NCI-H1694 treated with DMSO at 0.1 percent for 48 hours (cell line): ENCODE data around the gene EFEMP2.
A peak's percentile ranks its signal among the peaks of the same experiment; 100 is the strongest.

ENCODE experiments used
- DNase-seq: peaks from one replicate; lab custom pipeline; 2025; lab: John Stamatoyannopoulos, UW

EFEMP2 gene

DNA sequence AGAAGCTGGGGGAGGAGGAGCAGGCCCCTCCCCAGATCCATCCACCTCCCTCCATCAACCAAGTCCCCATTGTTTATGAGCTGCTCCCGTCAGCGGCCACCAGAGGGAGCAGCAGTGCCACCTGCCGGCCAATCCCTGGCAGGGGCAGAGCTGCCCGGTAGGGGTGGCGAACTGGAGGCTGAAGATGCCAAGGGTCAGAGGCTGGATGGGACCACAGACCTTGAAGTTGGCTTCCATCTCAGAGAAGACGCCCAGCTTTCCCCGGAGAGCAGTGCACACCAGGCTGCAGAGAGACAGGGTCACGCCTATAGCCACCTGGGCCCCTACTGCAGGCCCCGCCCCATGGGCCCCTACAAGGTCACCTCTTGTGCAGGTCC, 12.1 kb upstream of the EFEMP2 start:
- DNase-seq = peak; percentile 6

DNA sequence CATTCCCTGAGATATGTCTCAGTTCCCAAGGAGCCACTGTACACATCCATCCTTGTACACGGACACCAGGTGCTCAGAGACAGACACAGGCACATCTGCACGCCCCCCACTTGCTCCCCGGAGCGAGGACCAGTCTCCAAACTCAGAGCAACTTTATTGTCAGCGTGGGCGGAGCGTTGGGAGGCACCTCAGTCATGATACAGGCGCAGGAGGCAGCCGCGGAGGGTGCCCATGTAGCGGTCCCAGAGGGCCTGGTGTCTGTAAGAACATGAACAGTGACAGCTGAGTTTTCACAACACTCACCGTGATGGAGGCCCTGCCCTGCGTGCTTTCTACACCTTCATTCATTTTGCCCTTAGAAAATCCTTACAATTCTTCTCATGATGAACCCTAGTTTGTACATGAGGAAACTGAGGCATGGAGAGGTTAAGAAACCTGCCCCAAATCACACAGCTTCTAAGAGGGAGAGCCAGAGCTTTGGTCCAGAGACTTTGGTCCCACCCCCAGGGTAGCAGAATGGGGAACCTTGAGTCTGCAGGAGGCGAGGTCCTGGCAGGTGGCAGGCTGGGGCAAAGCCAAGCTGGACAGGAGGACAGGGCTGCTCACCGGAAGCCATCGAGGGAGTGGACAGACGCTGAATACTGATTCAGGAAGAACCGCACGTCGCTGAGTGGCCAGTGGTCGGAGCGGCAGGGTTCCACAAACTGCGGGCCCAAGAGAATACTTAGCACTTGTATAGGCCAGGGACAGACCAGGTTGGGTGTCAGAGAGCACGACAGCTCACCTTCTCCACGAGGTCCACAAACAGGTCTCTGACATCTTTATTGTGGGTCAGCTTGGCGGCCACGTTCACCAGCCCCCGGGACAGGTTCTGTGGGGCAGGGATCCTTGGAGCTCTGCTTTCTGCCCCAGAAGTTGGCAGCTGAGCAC, 11.5 kb upstream of the EFEMP2 start:
- DNase-seq = no peak

DNA sequence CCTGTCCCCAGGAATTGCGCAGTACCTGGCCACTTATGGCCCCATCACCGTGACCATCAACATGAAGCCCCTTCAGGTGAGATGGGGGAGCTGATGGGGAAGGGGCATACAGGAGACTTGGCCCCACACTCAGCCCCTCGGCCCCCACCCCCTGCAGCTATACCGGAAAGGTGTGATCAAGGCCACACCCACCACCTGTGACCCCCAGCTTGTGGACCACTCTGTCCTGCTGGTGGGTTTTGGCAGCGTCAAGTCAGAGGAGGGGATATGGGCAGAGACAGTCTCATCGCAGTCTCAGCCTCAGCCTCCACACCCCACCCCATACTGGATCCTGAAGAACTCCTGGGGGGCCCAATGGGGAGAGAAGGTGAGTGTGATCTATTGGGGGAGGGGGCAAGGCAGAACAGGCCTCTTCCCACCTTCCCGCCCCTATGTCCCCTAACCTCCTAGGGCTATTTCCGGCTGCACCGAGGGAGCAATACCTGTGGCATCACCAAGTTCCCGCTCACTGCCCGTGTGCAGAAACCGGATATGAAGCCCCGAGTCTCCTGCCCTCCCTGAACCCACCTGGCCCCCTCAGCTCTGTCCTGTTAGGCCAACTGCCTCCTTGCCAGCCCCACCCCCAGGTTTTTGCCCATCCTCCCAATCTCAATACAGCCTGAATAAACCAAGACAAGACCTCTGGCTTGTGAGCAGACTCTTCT, 10.6 kb upstream of the EFEMP2 start:
- no peak for DNase-seq

DNA sequence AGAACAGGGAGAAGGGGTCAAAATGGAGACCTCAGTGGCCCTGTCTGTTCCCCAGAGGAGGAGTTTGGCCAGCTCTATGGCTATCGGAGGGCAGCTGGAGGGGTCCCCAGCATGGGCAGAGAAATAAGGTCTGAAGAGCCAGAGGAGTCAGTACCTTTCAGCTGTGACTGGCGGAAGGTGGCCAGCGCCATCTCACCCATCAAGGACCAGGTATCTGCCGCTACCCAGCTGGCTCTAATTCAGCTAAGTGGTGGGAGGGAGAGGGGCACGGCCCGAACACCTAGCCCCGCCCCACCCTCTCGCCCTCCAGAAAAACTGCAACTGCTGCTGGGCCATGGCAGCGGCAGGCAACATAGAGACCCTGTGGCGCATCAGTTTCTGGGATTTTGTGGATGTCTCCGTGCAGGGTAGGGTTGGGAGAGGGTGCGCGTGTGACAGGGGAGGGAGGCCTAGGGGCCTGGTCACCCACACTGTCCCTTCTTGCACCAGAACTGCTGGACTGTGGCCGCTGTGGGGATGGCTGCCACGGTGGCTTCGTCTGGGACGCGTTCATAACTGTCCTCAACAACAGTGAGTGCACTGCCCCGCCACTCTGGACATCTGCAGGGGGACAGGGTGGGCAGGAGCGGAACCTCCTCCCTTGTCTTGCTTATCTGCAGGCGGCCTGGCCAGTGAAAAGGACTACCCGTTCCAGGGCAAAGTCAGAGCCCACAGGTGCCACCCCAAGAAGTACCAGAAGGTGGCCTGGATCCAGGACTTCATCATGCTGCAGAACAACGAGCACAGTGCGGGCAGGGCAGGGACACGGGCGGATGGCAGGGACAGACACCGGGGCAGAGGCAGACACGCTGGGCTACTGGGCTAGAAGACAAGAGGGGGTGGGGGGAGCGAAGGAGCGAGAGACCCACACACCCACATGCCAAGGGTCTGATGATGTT, 9.8 kb upstream of the EFEMP2 start:
- DNase-seq = no peak

DNA sequence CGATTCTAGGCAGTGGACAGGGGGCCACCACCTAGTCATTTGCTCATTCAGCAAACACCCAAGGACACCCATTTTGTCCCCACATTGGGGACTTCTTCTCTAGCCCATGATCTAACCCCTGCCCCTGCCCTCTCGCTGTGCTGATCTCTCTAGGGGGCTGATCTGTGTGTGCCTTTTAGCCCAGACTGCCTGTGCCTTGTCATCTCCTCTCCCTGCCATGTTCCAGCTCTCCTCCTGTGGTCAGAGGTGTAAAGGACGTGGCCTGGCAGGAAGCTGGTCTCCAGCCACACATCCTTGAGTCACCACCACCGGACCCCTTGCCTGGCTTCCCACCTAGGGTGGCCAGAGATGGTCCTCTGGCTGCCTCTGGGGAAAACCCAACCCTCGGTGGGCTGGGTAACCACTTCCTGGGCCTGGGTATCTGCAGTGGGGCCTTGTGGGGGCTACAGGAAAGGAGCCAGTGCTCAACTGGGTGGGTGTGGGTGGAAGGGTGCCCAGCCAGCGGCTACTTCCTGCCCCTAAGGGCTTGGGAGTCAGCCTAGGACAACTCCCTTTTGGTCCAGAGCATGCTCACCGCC, 8.3 kb upstream of the EFEMP2 start:
- no peak for DNase-seq

DNA sequence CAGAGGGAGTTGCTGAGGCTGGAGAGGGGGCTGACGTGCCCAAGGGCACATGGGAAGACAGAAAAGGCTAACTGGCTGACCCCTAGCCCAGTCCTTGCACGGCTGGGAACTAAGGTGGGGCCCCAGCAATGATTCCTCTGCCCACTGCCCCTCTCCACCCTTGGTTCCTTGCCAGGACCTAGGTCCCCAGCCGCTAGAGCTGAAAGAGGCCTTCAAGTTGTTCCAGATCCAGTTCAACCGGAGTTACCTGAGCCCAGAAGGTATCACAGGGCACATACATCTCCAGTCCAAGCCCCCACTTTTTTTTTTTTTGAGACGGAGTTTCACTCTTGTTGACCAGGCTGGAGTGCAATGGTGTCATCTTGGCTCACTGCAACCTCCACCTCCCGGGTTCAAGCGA, 7.4 kb upstream of the EFEMP2 start:
- DNase-seq = no peak

DNA sequence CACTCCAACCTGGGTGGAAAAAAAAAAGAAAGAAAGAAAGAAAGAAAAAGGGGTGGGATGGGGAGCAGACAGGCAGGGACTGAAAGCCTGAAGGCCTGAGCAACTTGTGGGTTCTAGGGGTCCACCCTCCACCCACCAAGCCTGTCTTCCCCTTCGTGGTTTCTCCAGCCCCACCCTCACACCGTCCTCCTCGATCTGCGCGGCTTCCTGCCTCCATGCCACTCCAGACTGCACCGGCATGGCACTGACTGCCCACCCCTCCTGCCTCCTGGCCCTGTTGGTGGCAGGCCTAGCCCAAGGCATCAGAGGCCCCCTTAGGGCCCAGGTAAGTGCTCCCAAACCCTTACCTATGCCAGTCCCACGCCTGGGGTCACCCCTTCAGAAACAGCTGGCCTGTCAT, 7.0 kb upstream of the EFEMP2 start, which contains the start of gene CTSW:
Gene CTSW (plus strand): TSS at position 221 of the 400 bp plus-strand sequence. CDS start 18 bp downstream, at position 239.
- DNase-seq = no peak

DNA sequence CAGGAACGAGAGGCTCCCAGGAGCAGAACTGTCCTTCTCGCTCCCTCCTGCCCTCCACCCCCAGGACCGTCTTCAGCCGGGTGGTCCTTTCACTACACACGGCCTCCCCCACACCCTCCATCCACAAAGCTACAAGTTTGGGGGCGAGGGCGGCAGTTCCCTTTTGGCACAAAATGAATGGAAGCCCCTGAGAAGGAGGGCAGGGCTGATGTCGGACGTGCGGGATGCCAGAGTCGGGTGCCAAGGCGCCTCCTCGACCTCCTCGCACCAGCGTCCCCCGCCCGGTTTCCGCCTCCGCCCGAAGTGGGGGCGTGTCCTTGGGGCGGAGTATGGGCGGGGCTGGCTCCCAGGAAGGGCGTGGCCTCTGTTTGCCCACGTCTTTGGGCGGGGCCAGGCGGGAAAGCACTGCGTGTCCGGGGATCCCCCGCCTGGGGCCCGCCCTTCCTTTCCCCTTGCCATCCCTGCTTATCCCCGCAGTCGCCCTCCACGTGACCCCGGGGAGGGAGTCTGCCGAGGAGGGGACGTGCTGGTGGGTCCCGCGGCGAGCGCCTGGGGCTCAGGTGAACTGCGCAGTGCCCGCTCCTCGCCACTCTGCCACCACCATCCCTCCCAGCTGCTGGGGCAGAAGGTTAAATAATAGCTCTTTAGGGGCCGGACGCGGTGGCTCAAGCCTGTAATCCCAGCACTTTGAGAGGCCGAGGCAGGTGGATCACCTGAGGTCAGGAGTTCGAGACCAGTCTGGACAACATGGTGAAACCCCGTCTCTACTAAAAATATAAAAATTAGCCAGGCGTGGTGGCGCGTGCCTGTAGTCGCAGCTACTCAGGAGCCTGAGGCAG, 937 bp upstream of the EFEMP2 start:
- DNase-seq = peak; percentile 69

DNA sequence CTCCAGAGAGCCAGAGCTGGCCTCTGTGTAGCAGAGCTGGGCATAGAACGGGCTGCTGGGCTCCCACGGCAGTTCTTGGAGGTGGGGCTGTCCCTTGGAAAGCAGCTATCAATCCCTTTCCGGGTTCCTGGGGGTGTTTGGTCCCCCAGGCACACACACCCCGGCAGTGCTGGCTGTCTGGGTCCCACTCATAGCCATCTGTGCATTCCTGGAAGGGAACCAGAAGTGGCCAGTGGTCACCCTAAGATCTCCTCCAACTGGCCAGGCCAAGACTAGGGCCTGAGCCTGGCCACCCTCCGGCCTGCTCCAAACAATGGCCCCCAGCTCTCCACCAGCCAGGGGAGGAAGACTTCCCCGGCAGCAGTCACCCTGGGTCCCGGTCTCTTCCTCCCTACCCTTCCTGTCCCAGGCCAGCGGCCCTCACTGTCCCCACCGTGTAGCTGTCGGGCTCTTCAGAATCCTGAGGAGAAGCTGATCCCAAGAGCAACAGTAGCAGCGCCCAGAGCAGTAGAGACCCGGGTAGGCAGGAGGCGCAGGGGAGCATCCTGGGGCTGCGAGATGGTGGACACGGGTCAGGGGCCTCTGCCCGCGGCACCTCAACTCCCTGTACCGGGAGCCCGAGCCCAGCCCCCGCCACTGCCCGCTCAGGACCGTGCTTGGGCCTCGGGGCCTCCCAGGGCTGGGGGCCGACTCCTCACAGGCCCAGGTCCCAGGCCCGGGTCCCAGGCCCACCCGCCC, 620 bp downstream of the EFEMP2 start:
- DNase-seq = no peak

DNA sequence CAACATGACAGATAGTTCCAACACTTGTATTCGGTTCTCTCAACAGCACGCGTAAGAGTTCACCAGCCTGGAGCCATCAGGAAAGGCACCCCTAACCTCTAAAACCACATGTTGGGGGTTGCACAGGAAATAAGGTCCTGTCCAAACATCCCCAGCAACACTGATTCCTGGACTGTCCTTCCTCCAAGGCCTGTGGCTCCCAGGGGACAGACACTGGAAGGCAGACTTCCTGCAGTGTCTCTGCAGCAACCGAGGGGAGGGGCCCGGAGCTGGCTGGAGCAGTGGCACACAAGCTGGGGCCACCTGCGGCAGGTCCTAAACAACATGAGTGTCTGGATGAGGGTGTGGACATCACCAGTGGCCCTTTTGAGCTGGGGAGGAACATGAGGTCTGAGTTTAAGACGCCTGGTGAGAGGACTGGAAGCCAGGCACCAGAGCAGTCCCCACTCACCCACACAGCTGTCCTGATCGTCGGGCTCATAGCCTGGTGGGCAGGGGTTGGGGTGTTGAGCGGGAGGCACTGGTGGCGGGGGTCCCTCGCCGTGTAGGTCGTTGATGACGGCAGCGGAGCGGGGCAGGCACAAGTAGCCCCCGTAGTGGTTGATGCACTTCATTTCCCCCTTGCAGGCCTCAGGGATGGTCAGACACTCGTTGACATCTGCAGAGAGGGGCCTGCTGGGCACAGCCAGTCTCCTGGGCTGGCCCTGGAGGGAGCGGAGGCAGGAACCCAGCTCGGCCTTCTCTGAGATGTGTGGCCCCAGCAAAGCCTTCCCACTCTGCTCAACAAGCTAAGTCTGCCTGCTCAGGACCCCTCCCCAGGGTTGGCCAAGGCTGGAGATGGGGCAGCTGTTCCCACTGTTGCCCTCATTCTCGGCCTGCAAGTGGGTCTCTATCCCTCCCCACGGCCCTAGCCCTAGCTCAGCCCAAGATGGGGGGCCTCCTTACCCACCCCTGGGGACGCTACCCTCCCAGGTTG, 1.6 kb downstream of the EFEMP2 start:
- DNase-seq = no peak

DNA sequence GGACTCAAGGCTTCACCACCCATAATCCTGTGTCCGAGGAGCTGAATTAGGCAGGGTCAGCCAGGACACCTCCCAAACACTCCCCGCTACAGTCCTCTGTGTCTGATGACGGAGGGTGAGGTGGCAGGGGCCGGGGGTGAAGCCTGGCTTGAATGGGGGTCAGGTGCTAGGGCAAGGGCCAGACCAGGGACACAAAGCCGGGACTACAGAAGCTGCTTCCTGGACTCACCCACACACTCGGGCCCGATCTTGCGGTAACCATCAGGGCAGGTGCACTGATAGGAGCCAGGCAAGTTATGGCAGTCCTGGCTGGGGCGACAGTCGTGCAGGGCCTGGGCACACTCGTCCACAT, 2.3 kb downstream of the EFEMP2 start:
- no peak for DNase-seq

DNA sequence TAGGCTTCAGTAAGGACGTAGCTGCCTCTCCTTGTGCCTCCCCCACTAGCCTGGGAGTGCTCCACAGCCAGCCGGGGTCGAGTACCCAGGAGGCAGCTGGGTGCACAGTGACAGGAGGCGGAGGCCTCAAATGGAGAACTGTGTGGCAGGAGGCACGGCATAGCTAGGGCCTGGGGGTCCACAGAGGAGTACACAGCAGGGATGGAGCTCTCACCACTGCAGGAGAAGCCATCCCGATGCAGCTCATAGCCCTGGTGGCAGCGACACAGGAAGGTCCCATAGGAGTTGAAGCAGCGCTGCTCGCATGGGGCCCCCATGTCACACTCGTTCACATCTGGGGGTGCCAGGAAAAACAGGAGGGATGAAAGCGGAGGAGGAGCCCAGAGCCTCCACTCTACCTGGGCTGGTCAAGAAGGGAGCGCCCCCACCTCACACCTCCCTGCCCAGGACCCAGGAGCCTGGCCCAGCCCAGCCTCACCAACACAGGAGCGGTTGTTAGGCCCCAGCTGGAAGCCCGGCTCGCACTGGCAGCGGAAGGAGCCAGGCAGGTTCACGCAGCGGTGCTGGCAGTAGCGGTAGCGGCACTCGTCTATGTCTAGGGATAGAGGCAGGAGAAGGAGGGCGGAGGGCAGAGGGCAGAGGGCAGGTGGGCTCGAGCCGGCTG, 2.8 kb downstream of the EFEMP2 start:
- DNase-seq = no peak

DNA sequence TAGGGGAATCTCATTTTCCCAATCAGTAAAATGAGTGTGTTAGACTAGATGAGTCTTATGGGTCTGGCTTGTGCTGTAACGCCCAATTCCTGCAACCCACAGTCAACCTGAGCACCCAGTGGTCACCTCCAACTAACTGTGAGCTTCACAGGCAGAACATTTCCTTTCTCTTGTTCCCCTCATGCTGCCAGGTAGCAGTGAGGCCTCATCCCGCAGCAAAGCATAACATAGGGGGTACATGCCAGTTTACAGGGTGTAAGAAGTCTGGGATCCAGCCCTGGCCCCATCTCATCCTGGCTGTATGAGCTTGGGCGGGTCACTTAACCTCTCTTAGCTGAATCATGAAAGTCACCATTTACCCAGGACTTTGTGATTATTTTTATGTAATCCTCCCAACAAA, 3.7 kb downstream of the EFEMP2 start:
- DNase-seq = no peak

DNA sequence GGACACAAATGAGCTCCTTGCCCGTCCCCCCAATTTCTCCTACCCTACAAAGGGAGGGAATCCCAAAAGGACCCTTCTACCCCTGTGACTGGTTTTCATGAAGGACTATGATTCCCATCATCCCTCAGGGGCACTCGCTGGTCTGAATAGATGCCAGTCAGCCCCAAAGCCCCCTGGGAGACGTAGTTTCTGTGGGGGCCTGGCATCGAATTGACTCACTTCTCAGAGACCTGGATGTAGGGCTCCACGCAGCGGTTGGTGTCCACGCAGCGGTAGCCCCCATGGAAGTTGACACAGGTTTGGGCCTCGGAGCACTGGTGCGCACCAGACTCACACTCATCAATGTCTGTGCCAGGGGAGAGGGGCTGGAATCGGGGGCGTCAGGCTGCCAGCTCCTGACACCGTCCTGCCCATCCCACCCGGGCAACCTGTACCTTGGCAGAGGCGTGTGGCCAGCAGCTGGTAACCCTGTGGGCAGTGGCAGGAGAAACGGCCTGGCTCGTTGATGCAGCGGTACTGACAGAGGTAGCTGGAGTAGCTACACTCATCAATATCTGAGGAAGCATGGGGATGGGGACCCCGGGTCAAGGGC, 4.4 kb downstream of the EFEMP2 start:
- no peak for DNase-seq

DNA sequence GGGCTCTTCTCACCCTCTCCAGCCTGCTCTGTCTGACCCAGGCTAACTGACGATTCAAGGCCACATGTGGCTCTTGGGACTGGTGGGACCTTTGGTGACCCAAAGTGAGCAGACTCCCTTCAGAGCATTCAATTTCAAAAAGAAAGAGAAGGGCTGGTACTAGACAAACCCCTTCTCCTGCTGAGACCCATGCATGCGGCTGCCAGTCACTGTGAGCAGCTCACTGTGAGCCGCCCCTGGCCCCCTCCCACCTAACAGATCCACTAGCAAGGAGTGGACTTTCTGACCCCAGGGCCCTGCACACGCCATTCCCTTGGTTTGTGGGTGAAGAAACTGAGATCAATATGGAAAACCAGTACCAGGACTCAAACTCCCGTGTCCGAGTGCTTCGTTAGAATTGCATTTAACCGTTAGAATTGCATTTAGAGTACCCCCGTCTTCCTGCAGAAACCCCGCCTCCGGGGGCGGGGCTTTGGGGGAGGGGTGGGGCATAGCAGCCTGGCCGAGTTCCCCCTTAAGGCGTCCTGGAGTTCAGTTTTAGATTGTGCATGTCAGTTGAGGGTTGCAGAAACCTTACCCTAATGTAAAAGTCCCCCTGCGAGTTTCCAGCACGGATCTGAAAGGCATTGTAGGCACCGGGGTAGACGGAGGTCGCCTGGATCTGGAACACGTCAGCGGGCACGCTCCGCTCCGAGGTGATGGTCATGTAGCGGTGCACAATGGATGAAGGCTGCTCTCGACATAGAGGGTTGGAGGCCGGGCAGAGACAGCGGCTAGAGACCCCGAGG, 5.1 kb downstream of the EFEMP2 start:
- no peak for DNase-seq

DNA sequence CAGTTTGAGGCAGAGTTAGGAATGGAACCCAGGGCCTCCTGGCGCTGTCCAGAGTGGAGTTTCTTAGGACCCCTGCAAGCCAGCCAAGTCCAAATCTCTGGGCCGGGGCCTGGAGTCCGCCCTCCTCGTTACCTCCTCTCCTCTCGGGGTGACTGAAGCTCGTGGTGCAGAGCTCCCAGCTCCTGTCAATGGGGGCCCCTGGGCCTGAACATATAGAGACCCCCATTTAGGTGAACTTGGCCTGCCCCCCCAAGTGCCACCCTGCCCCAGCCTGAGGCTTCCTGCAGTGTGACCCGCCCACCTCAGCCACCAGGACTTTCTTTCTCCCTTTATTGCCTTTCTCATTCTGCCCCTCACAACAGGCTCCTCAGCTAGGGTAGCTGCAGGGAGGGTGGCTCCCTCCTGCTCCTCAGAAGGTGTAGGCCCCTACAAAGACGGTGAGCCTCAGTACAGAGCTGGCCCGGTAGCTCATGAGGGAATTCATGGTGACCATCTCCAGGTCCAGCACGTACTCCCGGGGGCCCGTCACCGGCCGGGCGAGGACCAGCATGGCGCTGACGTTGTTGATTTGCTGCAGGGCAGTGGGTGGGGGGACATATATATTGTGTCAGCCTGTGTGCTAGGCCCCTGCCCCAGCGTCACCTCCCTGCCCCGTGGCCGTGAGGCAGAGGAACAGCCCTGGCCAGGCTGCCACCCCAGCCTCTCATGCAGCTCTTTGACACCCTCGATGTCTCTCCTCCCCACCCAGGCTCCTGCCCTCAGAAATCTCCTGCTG, 5.9 kb downstream of the EFEMP2 start:
- DNase-seq = no peak
